ENCODE measurements around the gene NOX3.

Gene NOX3

GRCh38 chr6:155412335-155412734 lies 43.3 kb downstream of the NOX3 start:
- Histone ChIP-seq H4K20me1 (ENCODE audit: insufficient read depth, low read length) (no peaks in the 10 kb centered on the region), H3K9ac (ENCODE audit: low read length) (no peak overlapping the region), H3K9me2 (replicated peaks; ENCODE audit: insufficient read depth, low read length) (no peaks in the 10 kb centered on the region), H2AFZ (ENCODE audit: low read length) (no peak overlapping the region), H3K4me3 (ENCODE audit: low read length) (no peak overlapping the region), H3K27ac (ENCODE audit: low read length) (no peak overlapping the region), H3K4me1 (ENCODE audit: low read length) (no peaks in the 10 kb centered on the region), H3K4me2 (ENCODE audit: low read depth, low read length) (no peak overlapping the region), H3F3A (ENCODE audit: insufficient read depth, low read length) (no peaks in the 10 kb centered on the region), H3K9me3 (replicated peaks; ENCODE audit: insufficient read depth, low read length) (no peaks in the 10 kb centered on the region), H3K79me2 (ENCODE audit: low read length) (no peaks in the 10 kb centered on the region), H3K36me3 (replicated peaks; ENCODE audit: insufficient read depth, low read length) (no peaks in the 10 kb centered on the region), H3K27me3 (replicated peaks; ENCODE audit: insufficient read depth, low read length) (no peaks in the 10 kb centered on the region)
- no peak for DNase-seq
- TF ChIP-seq CTCF (IDR thresholded peaks at IDR 0.05; ENCODE audit: low read length) (no peak), EZH2 (optimal IDR thresholded peaks at IDR 0.05; ENCODE audit: low read depth, low read length) (no peak), EZH2phosphoT487 (IDR thresholded peaks at IDR 0.05; ENCODE audit: low read length) (no peak)

DNA sequence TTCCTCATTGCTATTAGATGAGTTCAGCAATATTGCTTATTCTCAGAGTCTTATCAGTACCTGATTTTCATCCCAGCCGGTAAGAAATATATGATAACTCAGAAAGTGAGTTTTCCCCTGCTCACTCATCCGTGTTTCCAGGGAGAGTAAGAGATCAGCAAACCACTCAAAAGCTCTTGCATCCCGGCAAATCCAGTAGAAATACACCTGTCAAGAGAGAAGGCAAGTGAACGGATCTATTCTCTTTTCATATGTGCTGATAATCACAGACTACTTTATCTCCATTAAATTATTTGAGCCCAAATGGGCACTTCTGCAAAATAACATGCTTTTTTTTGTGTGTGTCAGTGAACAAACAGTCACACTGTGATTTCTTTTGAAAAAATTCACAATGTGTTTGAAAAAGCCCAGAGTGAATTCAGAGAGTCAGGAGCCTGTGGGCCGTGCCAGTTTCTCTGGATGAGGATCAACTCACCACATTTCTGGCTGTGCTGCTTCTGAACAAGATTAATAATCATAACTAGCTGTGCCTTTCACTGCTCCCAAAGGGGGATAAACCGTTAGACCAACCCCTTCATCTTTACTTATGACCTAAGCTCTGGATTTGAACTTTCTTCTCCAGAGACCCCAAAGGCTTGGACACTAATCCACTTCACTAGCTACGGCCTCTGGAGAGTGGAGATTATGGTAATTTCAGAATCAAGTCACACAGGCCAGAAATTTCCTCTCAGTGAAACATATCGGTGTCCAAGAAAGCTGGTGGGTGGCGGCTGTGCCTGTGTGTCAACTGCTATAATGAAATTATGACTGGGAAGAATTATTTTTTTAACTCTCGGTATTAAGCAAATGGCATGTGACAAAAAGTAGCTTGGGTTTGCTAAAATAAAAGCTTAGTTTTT lies 44.2 kb downstream of the NOX3 start:
- no peak overlapping the region for H3K27ac ChIP-seq (ENCODE audit: low read length)
- no peaks in the 10 kb centered on the region for H3K27me3 ChIP-seq (replicated peaks; ENCODE audit: insufficient read depth, low read length)
- H3K4me3 ChIP-seq (ENCODE audit: low read length) = no peak overlapping the region
- H3K4me2 ChIP-seq (ENCODE audit: low read depth, low read length) = no peak overlapping the region
- TF ChIP-seq EZH2phosphoT487 (IDR thresholded peaks at IDR 0.05; ENCODE audit: low read length) (no peak), EZH2 (optimal IDR thresholded peaks at IDR 0.05; ENCODE audit: low read depth, low read length) (no peak), CTCF (IDR thresholded peaks at IDR 0.05; ENCODE audit: low read length) (no peak)
- no peaks in the 10 kb centered on the region for H3K4me1 ChIP-seq (ENCODE audit: low read length)
- no peak overlapping the region for H2AFZ ChIP-seq (ENCODE audit: low read length)
- no peaks in the 10 kb centered on the region for H4K20me1 ChIP-seq (ENCODE audit: insufficient read depth, low read length)
- H3K9me3 ChIP-seq (replicated peaks; ENCODE audit: insufficient read depth, low read length) = no peaks in the 10 kb centered on the region
- no peak overlapping the region for H3K9ac ChIP-seq (ENCODE audit: low read length)
- H3K79me2 ChIP-seq (ENCODE audit: low read length) = no peaks in the 10 kb centered on the region
- H3K36me3 ChIP-seq (replicated peaks; ENCODE audit: insufficient read depth, low read length) = no peaks in the 10 kb centered on the region
- H3F3A ChIP-seq (ENCODE audit: insufficient read depth, low read length) = no peaks in the 10 kb centered on the region
- no peaks in the 10 kb centered on the region for H3K9me2 ChIP-seq (replicated peaks; ENCODE audit: insufficient read depth, low read length)
- no peak for DNase-seq

DNA sequence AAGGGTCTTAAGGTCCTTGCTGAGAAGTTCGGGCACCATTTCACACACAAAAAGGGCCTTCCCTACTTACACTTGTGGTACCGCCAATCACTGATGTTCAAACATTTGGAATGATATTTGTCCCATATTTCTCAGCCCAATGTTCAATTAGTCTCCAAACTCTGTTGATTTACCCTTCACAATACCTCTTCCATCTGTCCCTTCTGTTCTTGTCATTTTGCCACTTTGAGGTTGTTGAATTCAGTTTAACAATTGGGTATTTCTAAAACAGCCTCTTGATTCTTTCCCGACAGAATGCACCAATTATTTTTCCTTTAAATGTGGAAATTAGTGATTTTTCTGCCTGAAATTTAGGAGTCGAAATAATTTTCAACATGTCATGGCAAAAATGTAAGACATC lies 46.2 kb downstream of the NOX3 start:
- DNase-seq = no peak
- no peaks in the 10 kb centered on the region for H3K27me3 ChIP-seq (replicated peaks; ENCODE audit: insufficient read depth, low read length)
- H3K9me2 ChIP-seq (replicated peaks; ENCODE audit: insufficient read depth, low read length) = no peaks in the 10 kb centered on the region
- no peaks in the 10 kb centered on the region for H3F3A ChIP-seq (ENCODE audit: insufficient read depth, low read length)
- no peak overlapping the region for H3K27ac ChIP-seq (ENCODE audit: low read length)
- H2AFZ ChIP-seq (ENCODE audit: low read length) = no peak overlapping the region
- no peaks in the 10 kb centered on the region for H3K4me1 ChIP-seq (ENCODE audit: low read length)
- no peak overlapping the region for H3K9ac ChIP-seq (ENCODE audit: low read length)
- no peak overlapping the region for H3K4me3 ChIP-seq (ENCODE audit: low read length)
- no peak for TF ChIP-seq CTCF (IDR thresholded peaks at IDR 0.05; ENCODE audit: low read length)
- TF ChIP-seq EZH2 (optimal IDR thresholded peaks at IDR 0.05; ENCODE audit: low read depth, low read length) = no peak
- no peak for TF ChIP-seq EZH2phosphoT487 (IDR thresholded peaks at IDR 0.05; ENCODE audit: low read length)
- no peaks in the 10 kb centered on the region for H3K9me3 ChIP-seq (replicated peaks; ENCODE audit: insufficient read depth, low read length)
- H3K4me2 ChIP-seq (ENCODE audit: low read depth, low read length) = no peak overlapping the region
- no peaks in the 10 kb centered on the region for H3K36me3 ChIP-seq (replicated peaks; ENCODE audit: insufficient read depth, low read length)
- H4K20me1 ChIP-seq (ENCODE audit: insufficient read depth, low read length) = no peaks in the 10 kb centered on the region
- no peaks in the 10 kb centered on the region for H3K79me2 ChIP-seq (ENCODE audit: low read length)

Data from MM.1S (cell line).